Stimulated activated CD4-positive, alpha-beta T cell treated with anti-CD3 and anti-CD28 coated beads, Interleukin-4, amount 100 ng/mL, for 1 hour (primary cell): ENCODE measurements around the gene LRRC70.

Source experiments
- DNase-seq: peaks from one replicate; pipeline ENCODE4 v3.0.0-alpha.2; 2020

The LRRC70 gene

DNA sequence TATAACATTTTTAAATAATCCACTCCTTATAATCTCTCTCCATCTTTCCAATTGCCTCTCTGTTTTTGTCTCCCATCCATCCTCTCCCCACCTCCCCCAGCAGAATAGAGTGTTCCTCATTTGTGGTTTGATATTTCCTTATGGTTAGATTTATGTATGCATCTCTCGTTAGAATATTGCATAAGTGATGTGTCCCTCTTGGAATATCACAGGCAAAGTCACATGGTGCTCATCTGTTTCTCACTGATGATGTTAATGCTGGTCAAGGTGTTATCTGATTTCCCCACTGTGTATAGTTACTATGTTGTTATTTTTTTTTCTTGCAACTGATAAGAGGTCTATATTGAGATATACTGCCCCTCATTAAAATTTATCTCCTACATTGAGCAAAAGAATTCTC lies 3.1 kb upstream of the LRRC70 start:
- no peak for DNase-seq

DNA sequence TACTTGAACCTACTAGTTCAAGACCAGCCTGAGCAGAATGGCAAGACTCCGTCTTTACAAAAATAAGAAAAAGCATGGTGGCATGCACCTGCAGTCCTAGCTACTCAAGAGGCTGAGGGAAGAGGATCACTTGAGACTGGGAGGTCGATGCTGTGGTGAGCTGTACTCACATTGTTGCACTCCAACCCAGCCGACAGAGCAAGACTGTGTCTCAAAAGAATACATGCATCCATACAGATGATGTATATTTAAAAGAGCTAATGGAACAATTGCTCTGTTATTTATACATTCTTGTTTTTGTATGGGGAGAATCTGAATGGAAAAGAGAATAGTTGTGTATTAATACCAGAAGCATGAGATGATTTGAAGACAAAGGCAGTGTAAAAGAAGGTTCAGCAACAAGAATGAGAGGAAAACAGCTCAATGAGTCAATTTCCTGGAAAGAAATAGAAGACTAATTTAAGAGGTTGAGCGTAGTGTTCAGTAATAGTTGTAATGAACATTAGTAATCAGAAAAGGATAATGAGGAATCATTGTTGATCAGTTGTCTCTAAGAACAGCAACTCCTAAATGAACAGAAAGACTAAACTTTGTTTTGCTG lies 1.9 kb upstream of the LRRC70 start:
- no peak for DNase-seq

- no peak for DNase-seq
Observed at GRCh38 chr5:62577488-62577887, 1.1 kb upstream of the LRRC70 start.

DNA sequence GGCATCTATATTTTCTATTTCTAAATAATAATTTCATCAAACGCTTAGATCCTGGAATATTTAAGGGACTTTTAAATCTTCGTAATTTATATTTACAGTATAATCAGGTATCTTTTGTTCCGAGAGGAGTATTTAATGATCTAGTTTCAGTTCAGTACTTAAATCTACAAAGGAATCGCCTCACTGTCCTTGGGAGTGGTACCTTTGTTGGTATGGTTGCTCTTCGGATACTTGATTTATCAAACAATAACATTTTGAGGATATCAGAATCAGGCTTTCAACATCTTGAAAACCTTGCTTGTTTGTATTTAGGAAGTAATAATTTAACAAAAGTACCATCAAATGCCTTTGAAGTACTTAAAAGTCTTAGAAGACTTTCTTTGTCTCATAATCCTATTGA lies 1.1 kb downstream of the LRRC70 start:
- DNase-seq, result no peak

GRCh38 chr5:62581836-62582597 lies 3.4 kb downstream of the LRRC70 start:
- DNase-seq, result no peak

GRCh38 chr5:62584391-62584790 lies 5.8 kb downstream of the LRRC70 start:
- DNase-seq, result no peak

- no peak for DNase-seq
Observed at GRCh38 chr5:62585306-62585705, 6.7 kb downstream of the LRRC70 start.

GRCh38 chr5:62585751-62586150 lies 7.1 kb downstream of the LRRC70 start:
- no peak for DNase-seq

DNA sequence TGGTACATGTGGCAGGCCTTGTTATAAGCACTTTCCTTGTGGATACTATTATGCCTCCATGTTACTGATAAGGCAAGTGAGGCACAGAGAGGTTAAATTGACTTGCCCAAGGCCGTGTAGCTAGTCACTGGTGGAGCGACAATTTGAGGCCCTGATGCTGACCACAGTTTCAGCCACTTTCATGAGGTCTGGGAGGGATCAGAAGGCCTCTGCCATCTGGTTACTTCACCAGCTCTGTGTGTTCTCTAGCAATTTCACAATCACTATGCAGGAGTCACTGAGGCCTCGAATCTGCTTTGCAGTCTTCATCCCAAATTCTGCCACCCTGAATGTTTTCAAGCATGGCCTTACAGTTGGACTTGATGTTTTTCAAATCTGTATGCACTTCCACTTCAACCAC lies 9.1 kb downstream of the LRRC70 start:
- DNase-seq, result no peak

DNA sequence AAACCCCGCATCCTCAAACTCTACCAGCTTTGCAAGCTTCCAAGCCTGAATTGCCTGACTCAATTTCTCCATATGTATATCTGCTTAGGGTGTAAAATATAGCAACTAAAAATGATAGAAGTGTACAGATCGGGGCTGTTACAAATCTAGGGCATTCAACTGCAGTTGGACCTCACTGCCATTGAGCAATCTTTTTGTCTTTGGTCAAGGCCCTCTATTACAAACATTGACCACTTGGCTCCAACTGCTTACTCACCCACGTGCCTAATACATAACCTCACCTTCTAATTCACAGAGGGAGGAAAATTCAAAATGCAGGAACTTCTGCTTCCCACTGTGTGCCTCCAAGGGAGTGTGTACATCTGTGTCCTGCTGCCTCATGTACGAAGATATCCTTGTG lies 10.0 kb downstream of the LRRC70 start:
- DNase-seq, result no peak

GRCh38 chr5:62589504-62589903 lies 10.9 kb downstream of the LRRC70 start:
- no peak for DNase-seq

DNA sequence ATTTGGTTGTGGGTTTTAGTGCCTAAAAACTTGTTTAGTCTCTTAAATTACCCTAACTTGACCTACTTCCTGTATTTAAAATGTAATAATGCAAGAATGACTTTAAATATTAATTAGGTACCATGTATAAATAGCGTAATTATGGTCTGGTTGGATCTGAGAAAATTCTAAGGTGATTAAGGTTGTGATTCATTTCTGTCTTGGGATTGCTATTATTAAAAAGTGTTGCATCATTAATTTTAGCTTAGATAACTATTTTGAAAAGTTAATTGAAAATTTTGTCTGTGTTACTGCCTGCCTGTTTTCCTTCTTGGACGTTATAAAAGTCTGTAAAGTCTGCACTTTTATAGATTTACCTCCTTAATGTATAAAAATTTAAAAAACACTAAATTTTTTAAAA lies 11.8 kb downstream of the LRRC70 start:
- no peak for DNase-seq

DNA sequence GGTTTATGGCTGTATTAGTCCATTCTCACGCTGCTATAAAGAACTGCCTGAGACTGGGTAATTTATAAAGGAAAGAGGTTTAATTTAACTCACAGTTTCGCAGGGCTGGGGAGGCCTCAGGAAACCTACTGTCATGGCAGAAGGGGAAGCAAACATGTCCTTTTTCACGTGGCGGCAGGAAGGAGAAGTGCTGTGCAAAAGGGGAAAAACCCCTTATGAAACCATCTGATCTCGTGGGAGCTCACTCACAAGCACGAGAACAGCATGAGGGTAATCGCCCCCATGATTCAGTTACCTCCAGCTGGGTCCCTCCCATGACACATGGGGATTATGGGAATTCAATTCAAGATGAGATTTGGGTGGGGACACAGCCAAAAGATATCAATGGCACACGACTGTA lies 13.9 kb downstream of the LRRC70 start:
- DNase-seq, result no peak

GRCh38 chr5:62593331-62593730 lies 14.7 kb downstream of the LRRC70 start:
- DNase-seq, result no peak

GRCh38 chr5:62594364-62594984 lies 15.9 kb downstream of the LRRC70 start:
- DNase-seq, result no peak

- no peak for DNase-seq
Observed at GRCh38 chr5:62596096-62596495, 17.5 kb downstream of the LRRC70 start.

GRCh38 chr5:62596691-62597090 lies 18.1 kb downstream of the LRRC70 start:
- no peak for DNase-seq

DNA sequence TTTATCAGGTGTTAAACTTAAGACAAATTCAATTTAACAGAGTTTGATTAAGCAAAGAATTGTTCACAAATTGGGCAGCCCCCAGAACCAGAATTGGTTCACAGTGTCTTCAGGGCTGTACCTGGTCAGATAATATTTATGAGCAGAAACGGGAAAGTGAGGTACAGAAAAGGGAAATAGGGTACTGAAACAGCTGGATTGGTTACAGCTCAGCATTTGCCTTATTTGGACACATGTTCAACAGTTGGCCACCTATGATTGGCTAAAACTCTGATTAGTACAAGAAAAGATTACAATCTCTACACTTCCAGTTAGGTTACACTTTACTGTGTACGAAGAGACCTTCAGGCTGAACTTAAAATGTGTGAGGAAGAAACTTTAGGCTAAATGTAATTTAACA lies 18.7 kb downstream of the LRRC70 start:
- no peak for DNase-seq

DNA sequence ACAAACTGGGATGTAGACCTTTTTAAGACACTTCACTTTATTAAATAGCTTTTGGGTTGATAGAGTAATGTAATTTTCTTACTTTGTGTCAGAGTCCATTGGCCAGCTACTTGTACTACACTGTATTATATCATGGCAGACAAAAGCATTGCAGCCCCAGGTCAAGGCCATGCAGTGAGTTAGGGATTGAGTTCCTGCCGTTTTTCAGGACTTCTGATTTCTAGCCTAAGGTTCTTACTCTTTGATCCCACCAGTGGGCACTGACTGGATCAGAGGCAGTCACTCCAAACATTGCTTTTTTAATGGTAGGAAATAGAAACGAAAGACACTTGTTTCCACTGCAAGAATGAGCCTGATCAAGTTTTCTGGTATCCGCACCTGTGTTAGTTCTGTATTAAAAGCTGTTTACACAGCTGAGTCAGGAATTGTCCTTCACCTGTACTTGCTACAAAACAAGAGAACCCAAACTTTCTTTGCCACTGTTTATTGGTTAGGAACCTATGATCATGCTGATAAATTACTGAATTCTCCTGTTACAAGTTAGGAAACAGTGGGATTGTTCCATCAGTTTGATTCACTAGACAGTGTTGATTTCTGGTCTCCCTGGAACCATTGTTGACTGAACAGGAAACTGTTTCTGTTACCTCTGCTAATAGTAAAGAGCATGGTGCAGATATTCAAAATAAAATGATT lies 22.1 kb downstream of the LRRC70 start:
- no peak for DNase-seq

DNA sequence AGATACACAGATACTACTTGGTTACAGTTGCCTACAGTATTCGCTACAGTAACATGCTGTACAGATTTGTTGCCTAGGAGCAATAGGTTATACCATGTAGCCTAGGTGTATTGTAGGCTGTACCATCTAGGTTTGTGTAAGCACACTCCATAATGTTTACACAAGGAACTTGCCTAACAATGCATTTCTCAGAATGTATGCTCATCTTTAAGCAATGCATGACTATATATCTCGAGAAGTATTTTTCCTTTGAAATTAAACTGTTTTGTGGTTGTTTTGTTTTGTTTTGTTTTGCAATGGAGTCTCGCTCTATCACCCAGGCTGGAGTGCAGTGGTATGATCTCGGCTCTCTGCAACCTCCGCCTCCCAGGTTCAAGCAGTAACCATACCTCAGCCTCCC lies 25.3 kb downstream of the LRRC70 start:
- DNase-seq, result no peak

DNA sequence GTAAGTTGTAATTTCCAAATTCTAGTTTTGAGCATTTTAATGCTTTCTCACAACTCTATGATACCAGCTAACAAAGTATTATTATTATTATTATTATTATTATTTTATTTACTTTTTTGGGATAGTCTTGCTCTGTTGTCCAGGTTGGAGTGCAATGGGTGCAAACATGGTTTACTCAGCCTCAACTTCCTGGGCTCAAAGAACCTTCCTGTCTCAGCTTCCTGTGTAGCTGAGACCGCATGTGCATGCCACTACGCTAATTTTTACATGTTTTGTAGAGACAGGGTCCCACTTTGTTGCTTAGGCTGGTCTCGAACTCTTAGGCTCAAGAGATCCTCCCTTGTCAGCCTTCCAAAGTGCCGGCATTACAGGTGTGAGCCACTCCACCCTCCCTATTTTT lies 27.0 kb downstream of the LRRC70 start:
- no peak for DNase-seq

DNA sequence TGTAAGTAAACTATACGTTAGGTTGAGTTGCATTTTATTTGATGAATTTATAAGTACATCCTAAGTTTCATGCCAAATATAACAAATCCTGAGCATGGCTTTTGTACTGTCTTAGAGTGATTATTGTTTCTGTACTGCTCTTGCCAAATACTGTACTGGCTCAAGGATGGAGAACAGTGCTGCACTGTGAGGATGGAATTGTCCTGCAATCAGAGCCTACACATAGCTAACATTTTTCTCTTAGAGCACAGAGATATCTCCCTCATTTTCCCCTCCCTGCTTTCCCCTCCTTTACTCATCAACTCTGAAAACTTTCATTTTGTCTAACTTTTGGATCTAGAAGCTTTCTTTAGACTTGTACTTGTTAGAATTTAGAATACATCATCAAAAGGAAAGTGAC lies 28.3 kb downstream of the LRRC70 start:
- no peak for DNase-seq

DNA sequence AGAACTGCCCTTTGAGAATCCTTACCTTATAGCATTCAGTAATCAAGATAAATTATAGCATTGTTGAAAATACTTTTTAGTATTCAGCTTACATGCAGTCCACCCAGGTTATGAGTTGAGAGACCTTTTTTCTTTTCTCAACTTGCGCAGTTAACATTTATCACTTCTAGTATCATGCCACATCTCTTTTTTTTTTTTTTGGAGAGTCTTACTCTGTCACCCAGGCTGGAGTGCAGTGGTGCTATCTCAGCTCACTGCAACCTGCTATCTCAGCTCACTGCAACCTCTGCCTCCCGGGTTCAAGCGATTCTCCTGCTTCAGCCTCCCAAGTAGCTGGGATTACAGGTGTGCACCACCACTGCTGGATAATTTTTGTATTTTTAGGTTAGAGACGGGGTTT lies 29.0 kb downstream of the LRRC70 start:
- DNase-seq, result no peak
